HG03280 (cell line): ENCODE measurements around the gene KCNK3.

Experiments used
- ATAC-seq: cut with Tn5 transposase; IDR thresholded peaks from one replicate; pipeline ENCODE4 v1.9.1; 2021; ENCODE audit warnings: mild to moderate bottlenecking, moderate library complexity; ENCODE audit not compliant: unreplicated experiment

Gene KCNK3

GRCh38 chr2:26778098-26778497 is 85.6 kb downstream of the KCNK3 start:
- ATAC-seq, result no peak

- ATAC-seq, result no peak
Measured at GRCh38 chr2:26778507-26778906, 86.0 kb downstream of the KCNK3 start.

- no peak for ATAC-seq
Measured at GRCh38 chr2:26780203-26780760, 87.8 kb downstream of the KCNK3 start.
